Spleen (tissue), 11 donors: Measurements from ENCODE around the gene UXT. TPM values are rescaled to one million over a fixed set of nuclear protein-coding genes. Genes with fewer than 3 reads are reported as not detected.

ENCODE experiments used
- DNase-seq: peaks from one replicate; pipeline ENCODE4 v3.0.0-alpha.2; 2020
- H3K27ac ChIP-seq, 8 donors: fragments of 200-600 bp; sonication (generic) in 7 of 8; 1 replicate in 4 of 8; 2 replicates in 4 of 8; pipeline versions ENCODE4 v1.5.0 to v1.8.0; 2016 to 2021; ENCODE audit warnings: inconsistent platforms in 4 of 8, mild to moderate bottlenecking in 4 of 8, moderate library complexity in 1 of 8
- H3K27me3 ChIP-seq, 7 donors: fragments of 200-600 bp; sonication (generic) in 6 of 7; replicated peaks in 1 of 7; 1 replicate in 4 of 7; 2 replicates in 3 of 7; pipeline versions ENCODE4 v1.5.0 to v1.8.0; 2016 to 2021; ENCODE audit warnings: inconsistent platforms in 3 of 7, mild to moderate bottlenecking in 1 of 7
- H3K36me3 ChIP-seq, 6 donors: fragments of 200-600 bp; sonication (generic) in 5 of 6; 1 replicate in 4 of 6; 2 replicates in 2 of 6; pipeline versions ENCODE4 v1.5.0 to v1.8.0; 2016 to 2021; ENCODE audit warnings: inconsistent platforms in 2 of 6
- H3K4me1 ChIP-seq, 6 donors: fragments of 200-600 bp; sonication (generic) in 5 of 6; 1 replicate in 3 of 6; 2 replicates in 3 of 6; pipeline versions ENCODE4 v1.5.0 to v1.8.0; 2016 to 2021; ENCODE audit warnings: inconsistent platforms in 3 of 6
- H3K4me3 ChIP-seq, 8 donors: fragments of 200-600 bp; sonication (generic) in 7 of 8; 1 replicate in 4 of 8; 2 replicates in 4 of 8; pipeline versions ENCODE4 v1.5.0 to v1.8.0; 2016 to 2021; ENCODE audit warnings: inconsistent platforms in 4 of 8, mild to moderate bottlenecking in 4 of 8, moderate library complexity in 2 of 8
- H3K9me3 ChIP-seq, 8 donors: fragments of 200-600 bp; sonication (generic) in 7 of 8; 1 replicate in 4 of 8; 2 replicates in 4 of 8; pipeline versions ENCODE4 v1.5.0 to v1.8.0; 2016 to 2021; ENCODE audit warnings: inconsistent platforms in 4 of 8
- POLR2A ChIP-seq, 3 donors: fragments of 450-650 bp; IDR thresholded peaks; one replicate each; pipeline ENCODE4 v1.5.1; 2017; ENCODE audit warnings: antibody characterized with exemption in 3 of 3, mild to moderate bottlenecking in 1 of 3
- POLR2AphosphoS5 ChIP-seq, 3 donors: sonication (generic); formaldehyde crosslinking; IDR thresholded peaks; one replicate each; pipeline ENCODE4 v1.5.1; 2017; ENCODE audit warnings: antibody characterized with exemption in 3 of 3
- WGBS, 5 donors: extraction: QIAGEN DNeasy Blood & Tissue Kit in 3 of 5; methylation state at CpG; one replicate each; pipeline versions ENCODE4 v1.1.5 to v1.1.7; 2013 to 2018; 5-methylcytosine and 5-hydroxymethylcytosine counted together
- intact Hi-C: fragments of 100-400 bp; cut with DNase I; formaldehyde crosslinking; loops from one replicate; pipeline ENCODE4 v1.15.0; 2023; ENCODE audit warnings: low total_unique reads
- polyA plus RNA-seq, 3 donors: library from polyadenylated mRNA; stranded (reverse); fragments of 200-250 nt; gene quantifications; one replicate each; pipeline ENCODE4 v1.2.1, GENCODE V29; 2013
- total RNA-seq, 7 donors: library from RNA; depleted of rRNA in 3 of 7; stranded (reverse); fragments of >200 nt in 3 of 7; fragmentation: NEBNext Ultra II Directional in 4 of 7; extraction: Animal tissue kit (Norgen Biotek cat#: 25700) in 4 of 7; gene quantifications; one replicate each; pipeline versions ENCODE4 v1.1.0 to v1.2.1, GENCODE V29; 2016 to 2021
- TF ChIP-seq, protein P1 (sequence below), 11 experiments: fragments of 200-600 bp in 7 of 11; fragments of 450-650 bp in 4 of 11; sonication (generic) in 4 of 11; IDR thresholded peaks in 8 of 11; conservative IDR thresholded peaks in 3 of 11; 1 replicate in 7 of 11; 2 replicates in 4 of 11; pipeline versions ENCODE4 v1.4.0 to v1.8.0; 2016 to 2021; ENCODE audit warnings: antibody characterized with exemption in 11 of 11, inconsistent platforms in 4 of 11, mild to moderate bottlenecking in 1 of 11
- donor health status: healthy with polysubstance abuse.
- donor health status: DM: no; HTN: no; CAD: no; lungs with moderate emphysema.
- donor health status: DM: no; HTN: no; CAD: no.
- donor health status: Bipolar disorder and iron deficiency.
- donor health status: healthy.
- donor health status: DM: no; HTN: no; CAD: no.
- donor health status: DM: yes; HTN: yes; CAD: no.

Gene UXT
- total and polyA plus RNA-seq, 10 donors, result 83.0 to 274 (median 124) TPM

DNA sequence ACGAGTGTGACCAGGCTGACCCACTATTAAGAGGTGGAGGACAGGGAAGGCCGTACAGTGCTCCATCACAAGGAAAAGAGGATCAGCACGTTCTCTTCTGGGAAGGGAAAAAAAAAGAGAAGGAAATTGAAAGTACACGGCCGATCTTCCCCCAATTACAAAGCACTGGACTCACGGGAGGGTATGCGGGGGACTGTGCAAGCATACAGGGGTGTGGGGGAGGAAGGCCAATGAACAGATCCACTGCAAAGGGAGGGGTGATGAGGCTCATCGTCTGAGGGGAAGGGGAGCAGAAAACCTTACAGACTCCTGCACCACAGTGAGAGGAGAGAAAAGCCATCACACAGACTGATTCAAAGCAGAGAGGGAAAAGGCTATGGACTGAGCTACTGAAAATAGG is 9.7 kb downstream of the UXT start:
- Histone ChIP-seq H3K27me3 (no peaks in the 10 kb centered on the region), H3K9me3 (no peaks in the 10 kb centered on the region), H3K27ac (peak overlapping the region in 4 of 8 donors; percentile 90 to 93 (median 92)), H3K36me3 (peaks cover 0 to 28% (median 0%) of the 10 kb centered on the region in 6 donors), H3K4me1 (peaks cover 0 to 45% (median 26%) of the 10 kb centered on the region in 6 donors), H3K4me3 (peak overlapping the region in 5 of 8 donors; percentile 55 to 81 (median 60))
- intact Hi-C loops, result no loop called here
- no peak for TF ChIP-seq POLR2A (IDR thresholded peaks at IDR 0.05)
- TF ChIP-seq, protein P1, sequence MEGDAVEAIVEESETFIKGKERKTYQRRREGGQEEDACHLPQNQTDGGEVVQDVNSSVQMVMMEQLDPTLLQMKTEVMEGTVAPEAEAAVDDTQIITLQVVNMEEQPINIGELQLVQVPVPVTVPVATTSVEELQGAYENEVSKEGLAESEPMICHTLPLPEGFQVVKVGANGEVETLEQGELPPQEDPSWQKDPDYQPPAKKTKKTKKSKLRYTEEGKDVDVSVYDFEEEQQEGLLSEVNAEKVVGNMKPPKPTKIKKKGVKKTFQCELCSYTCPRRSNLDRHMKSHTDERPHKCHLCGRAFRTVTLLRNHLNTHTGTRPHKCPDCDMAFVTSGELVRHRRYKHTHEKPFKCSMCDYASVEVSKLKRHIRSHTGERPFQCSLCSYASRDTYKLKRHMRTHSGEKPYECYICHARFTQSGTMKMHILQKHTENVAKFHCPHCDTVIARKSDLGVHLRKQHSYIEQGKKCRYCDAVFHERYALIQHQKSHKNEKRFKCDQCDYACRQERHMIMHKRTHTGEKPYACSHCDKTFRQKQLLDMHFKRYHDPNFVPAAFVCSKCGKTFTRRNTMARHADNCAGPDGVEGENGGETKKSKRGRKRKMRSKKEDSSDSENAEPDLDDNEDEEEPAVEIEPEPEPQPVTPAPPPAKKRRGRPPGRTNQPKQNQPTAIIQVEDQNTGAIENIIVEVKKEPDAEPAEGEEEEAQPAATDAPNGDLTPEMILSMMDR (IDR thresholded peaks at IDR 0.05 in 8 of 11, conservative IDR thresholded peaks at IDR 0.05 in 3 of 11), result no peak
- no peak for TF ChIP-seq POLR2AphosphoS5 (IDR thresholded peaks at IDR 0.05)
- DNase-seq, result no peak
- 9 to 53% (median 20%) methylated on average over 8 of the region's 8 CpGs for WGBS, 5 donors

- WGBS, 5 donors, result 75 to 94% (median 77%) methylated on average over 2 of the region's 2 CpGs
- Histone ChIP-seq H3K4me1 (peaks cover 0 to 54% (median 27%) of the 10 kb centered on the region in 6 donors), H3K27ac (no peak overlapping the region), H3K9me3 (no peaks in the 10 kb centered on the region), H3K36me3 (peaks cover 0 to 19% (median 0%) of the 10 kb centered on the region in 6 donors), H3K4me3 (peak overlapping the region in 3 of 8 donors; percentile 1 to 81 (median 66)), H3K27me3 (no peaks in the 10 kb centered on the region)
- TF ChIP-seq, protein P1 (IDR thresholded peaks at IDR 0.05 in 8 of 11, conservative IDR thresholded peaks at IDR 0.05 in 3 of 11), result no peak
- no peak for TF ChIP-seq POLR2A (IDR thresholded peaks at IDR 0.05)
- TF ChIP-seq POLR2AphosphoS5 (IDR thresholded peaks at IDR 0.05), result no peak
- no peak for DNase-seq
- intact Hi-C loops, result no loop called here
Measured at GRCh38 chrX:47648376-47648775, 10.6 kb downstream of the UXT start.

GRCh38 chrX:47646636-47647035 is 12.3 kb downstream of the UXT start:
- TF ChIP-seq POLR2AphosphoS5 (IDR thresholded peaks at IDR 0.05) (no peak), POLR2A (IDR thresholded peaks at IDR 0.05) (no peak)
- TF ChIP-seq, protein P1 (IDR thresholded peaks at IDR 0.05 in 8 of 11, conservative IDR thresholded peaks at IDR 0.05 in 3 of 11), result no peak
- Histone ChIP-seq H3K4me3 (no peak overlapping the region), H3K4me1 (peaks cover 0 to 56% (median 27%) of the 10 kb centered on the region in 6 donors), H3K36me3 (peaks cover 0 to 8% (median 0%) of the 10 kb centered on the region in 6 donors), H3K27ac (no peak overlapping the region), H3K9me3 (no peaks in the 10 kb centered on the region), H3K27me3 (no peaks in the 10 kb centered on the region)
- intact Hi-C loops, result no loop called here
- DNase-seq, result no peak
- 68 to 85% (median 81%) methylated on average over 6 of the region's 6 CpGs for WGBS, 5 donors

DNA sequence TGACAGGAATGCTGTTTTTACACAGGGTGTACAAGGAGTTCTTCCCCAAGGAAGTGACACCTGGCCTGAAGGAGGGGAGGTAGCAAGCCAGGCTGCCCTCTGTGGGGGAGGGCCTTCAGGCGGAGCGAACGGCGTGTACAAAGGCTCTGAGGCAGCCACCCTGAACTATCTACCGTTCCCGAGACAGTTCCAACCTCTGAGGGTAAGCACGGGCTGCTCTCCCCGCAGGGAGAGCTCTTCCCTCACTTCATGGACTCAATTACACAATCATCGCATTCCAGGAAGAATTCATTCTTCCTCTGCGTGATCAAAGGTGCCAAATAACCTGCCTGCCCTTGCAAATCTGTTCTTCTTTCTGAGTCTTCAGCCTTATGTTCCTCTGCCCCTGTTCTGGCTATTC is 13.4 kb downstream of the UXT start:
- 78 to 88% (median 81%) methylated on average over 10 of the region's 10 CpGs for WGBS, 5 donors
- peaks cover 0 to 19% (median 4%) of the 10 kb centered on the region in 6 donors for H3K36me3 ChIP-seq
- TF ChIP-seq POLR2A (IDR thresholded peaks at IDR 0.05) (no peak), POLR2AphosphoS5 (IDR thresholded peaks at IDR 0.05) (no peak)
- TF ChIP-seq, protein P1 (IDR thresholded peaks at IDR 0.05 in 8 of 11, conservative IDR thresholded peaks at IDR 0.05 in 3 of 11), result no peak
- no peaks in the 10 kb centered on the region for H3K27me3 ChIP-seq
- no peak overlapping the region for H3K4me3 ChIP-seq
- no peak for DNase-seq
- intact Hi-C loops, result no loop called here
- H3K9me3 ChIP-seq, result peaks cover 0 to 4% (median 0%) of the 10 kb centered on the region in 8 donors
- peaks cover 0 to 49% (median 22%) of the 10 kb centered on the region in 6 donors for H3K4me1 ChIP-seq
- H3K27ac ChIP-seq, result peak overlapping the region in 3 of 8 donors; percentile 16 to 51 (median 43)
